ENCODE data around the gene PLD1.
"Not testable (repeated sequence)": the region's sequence is repeated elsewhere in the genome, so short reads cannot be mapped to it uniquely, and the experiment has no call there.

The PLD1 gene

GRCh38 chr3:171748064-171748924 lies 62.0 kb downstream of the PLD1 start:
- no peaks in the 10 kb centered on the region for H3K36me3 ChIP-seq
- peaks cover 0 to 69% (median 36%) of the 10 kb centered on the region in 4 donors for H3K4me1 ChIP-seq
- H3K4me3 ChIP-seq: peak overlapping the region; percentile 4 to 20
- intact Hi-C loops (cut with DNase I; ENCODE audit: low total_unique reads): no loop called here
- peak overlapping the region; percentile 32 to 53 for H3K27ac ChIP-seq
- DNase-seq: no peak
- TF ChIP-seq CTCF (IDR thresholded peaks at IDR 0.05): no peak
- no peaks in the 10 kb centered on the region for H3K9me3 ChIP-seq
- no peaks in the 10 kb centered on the region for H3K27me3 ChIP-seq

GRCh38 chr3:171747223-171747920 lies 62.9 kb downstream of the PLD1 start:
- TF ChIP-seq CTCF (IDR thresholded peaks at IDR 0.05): no peak
- Histone ChIP-seq H3K27me3 (no peaks in the 10 kb centered on the region), H3K4me3 (no peak overlapping the region), H3K27ac (peak overlapping the region; percentile 32 to 53), H3K4me1 (peaks cover 0 to 65% (median 32%) of the 10 kb centered on the region in 4 donors), H3K36me3 (no peaks in the 10 kb centered on the region), H3K9me3 (no peaks in the 10 kb centered on the region)
- no peak for DNase-seq
- intact Hi-C loops (cut with DNase I; ENCODE audit: low total_unique reads): no loop called here

GRCh38 chr3:171746320-171747222 lies 63.7 kb downstream of the PLD1 start:
- H3K4me1 ChIP-seq: peaks cover 0 to 65% (median 32%) of the 10 kb centered on the region in 4 donors
- DNase-seq; H3K36me3 ChIP-seq; H3K27ac ChIP-seq; H3K4me3 ChIP-seq; intact Hi-C loops (cut with DNase I; ENCODE audit: low total_unique reads); H3K9me3 ChIP-seq; H3K27me3 ChIP-seq: not testable (repeated sequence)

- peaks cover 0 to 65% (median 32%) of the 10 kb centered on the region in 4 donors for H3K4me1 ChIP-seq
- DNase-seq: no peak
- H3K4me3 ChIP-seq: no peak overlapping the region
- H3K9me3 ChIP-seq: no peaks in the 10 kb centered on the region
- no peaks in the 10 kb centered on the region for H3K27me3 ChIP-seq
- no peaks in the 10 kb centered on the region for H3K36me3 ChIP-seq
- intact Hi-C loops (cut with DNase I; ENCODE audit: low total_unique reads): no loop called here
- TF ChIP-seq CTCF (IDR thresholded peaks at IDR 0.05): no peak
- H3K27ac ChIP-seq: no peak overlapping the region
Measured at GRCh38 chr3:171745577-171746319, 64.5 kb downstream of the PLD1 start.

GRCh38 chr3:171744158-171744741 lies 66.0 kb downstream of the PLD1 start:
- Histone ChIP-seq H3K27ac (no peak overlapping the region), H3K36me3 (no peaks in the 10 kb centered on the region), H3K4me3 (no peak overlapping the region), H3K9me3 (no peaks in the 10 kb centered on the region), H3K27me3 (no peaks in the 10 kb centered on the region), H3K4me1 (peaks cover 0 to 56% (median 29%) of the 10 kb centered on the region in 4 donors)
- no peak for TF ChIP-seq CTCF (IDR thresholded peaks at IDR 0.05)
- no peak for DNase-seq
- intact Hi-C loops (cut with DNase I; ENCODE audit: low total_unique reads): no loop called here

Measured in tibial artery (tissue), 4 donors.